Right renal pelvis (tissue), 4 donors: ENCODE measurements around the gene TENM4. TPM values are rescaled to one million over a fixed set of nuclear protein-coding genes. Genes with fewer than 3 reads are reported as not detected.

Experiments
- DNase-seq, 4 donors: peaks; one replicate each; pipeline ENCODE4 v3.0.0-alpha.2; 2013; ENCODE audit warnings: low read depth in 4 of 4, low spot score in 3 of 4, missing footprints in 1 of 4
- polyA plus RNA-seq, 4 donors: library from polyadenylated mRNA; unstranded; fragments of 120-200 nt; gene quantifications; one replicate each; pipeline ENCODE4 v1.2.1, GENCODE V29; 2013; ENCODE audit not compliant: insufficient read length in 4 of 4

Gene TENM4
- polyA plus RNA-seq, 4 donors = 19.9 to 26.6 (median 22.0) TPM

GRCh38 chr11:78932757-78933156, 508.1 kb downstream of the TENM4 start:
- no peak for DNase-seq

- DNase-seq = no peak
Measured at GRCh38 chr11:78931891-78932290, 508.9 kb downstream of the TENM4 start.

GRCh38 chr11:78930810-78931523, 509.9 kb downstream of the TENM4 start:
- DNase-seq = no peak

- no peak for DNase-seq
Measured at GRCh38 chr11:78929906-78930220, 511.0 kb downstream of the TENM4 start.

DNA sequence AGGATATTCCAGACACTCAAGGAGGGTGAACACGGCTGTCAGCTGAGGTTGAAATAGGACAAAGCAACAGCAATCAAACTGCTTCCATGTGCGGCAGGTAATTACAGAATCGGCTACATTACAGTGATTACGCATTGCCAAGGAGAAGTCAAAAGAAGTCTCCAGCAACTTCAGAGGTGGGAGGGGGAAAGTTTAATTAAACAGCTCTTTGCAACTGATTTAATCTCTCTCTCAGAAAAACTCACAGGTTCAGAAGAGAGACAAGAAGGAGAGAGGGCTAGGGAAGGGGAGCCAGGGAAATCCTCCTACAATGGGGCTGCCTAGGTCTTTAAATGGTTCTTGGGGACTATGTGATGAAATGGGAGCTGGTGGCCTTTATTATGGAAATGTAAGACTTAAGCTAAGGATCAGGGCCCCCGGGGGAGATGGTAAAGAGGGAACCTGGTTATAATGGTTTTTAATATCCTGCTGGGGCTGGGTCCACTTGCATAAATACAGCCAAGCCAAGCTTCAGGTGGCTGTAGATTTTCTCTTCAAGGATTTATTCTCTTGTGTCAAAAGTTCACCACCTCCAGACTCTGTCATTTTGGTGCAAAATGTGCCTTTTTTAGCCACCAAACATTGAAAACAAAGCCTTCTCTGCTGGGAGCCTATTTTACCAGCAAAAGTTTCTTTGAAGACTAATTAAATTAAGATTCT, 511.5 kb downstream of the TENM4 start:
- DNase-seq = no peak

- no peak for DNase-seq
Measured at GRCh38 chr11:78927511-78927910, 513.3 kb downstream of the TENM4 start.

DNA sequence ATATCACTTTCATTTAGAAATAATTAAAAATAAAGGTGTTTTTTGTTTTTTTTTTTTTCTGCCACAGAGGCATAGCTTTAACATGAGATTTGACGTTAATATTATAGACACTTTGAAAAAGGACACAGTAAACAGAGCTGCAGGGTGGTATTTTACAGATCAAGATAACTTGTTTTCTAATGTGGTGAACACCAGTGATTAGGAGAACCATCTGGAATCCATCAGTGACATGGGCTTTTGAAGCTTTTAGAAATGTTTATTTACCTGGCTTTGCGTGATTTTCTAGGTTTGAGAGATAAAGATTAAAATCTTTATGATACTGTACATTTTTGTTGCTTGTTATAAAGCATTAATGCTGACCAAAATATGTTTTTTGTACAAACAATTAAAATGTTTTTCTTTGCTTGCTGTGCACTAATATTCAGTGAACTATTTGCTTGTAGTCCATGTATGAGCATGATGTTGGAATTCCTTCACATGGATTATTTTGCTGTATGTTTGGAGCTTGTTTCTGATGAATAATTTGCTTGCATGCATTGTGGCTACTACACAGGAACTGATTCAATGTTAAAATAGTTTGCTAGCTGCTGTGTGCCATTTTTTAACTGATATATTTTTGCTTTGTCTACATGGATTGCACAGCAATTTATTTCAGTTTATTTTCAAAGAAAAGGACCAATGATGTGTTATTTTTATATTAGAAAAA, 514.0 kb downstream of the TENM4 start:
- DNase-seq = no peak

DNA sequence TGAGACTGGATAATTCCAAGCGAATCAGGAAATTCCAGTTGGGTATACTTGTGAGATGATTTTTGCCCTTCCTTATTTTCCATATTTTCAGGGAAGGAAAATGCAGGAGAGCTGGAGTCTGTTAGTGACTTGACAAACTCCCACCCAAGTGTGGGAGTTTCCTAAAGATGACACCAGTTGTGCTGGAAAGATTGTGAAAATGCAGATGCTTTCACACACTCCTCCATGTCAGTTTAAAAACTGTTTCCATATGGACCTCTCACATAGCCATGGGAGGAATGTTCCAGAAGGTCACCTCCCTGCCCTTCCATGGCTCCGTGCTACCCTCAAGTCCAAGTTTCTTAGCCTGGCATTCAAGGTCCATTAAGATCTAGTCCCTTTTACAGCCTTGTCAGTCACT, 515.4 kb downstream of the TENM4 start:
- DNase-seq = no peak

DNA sequence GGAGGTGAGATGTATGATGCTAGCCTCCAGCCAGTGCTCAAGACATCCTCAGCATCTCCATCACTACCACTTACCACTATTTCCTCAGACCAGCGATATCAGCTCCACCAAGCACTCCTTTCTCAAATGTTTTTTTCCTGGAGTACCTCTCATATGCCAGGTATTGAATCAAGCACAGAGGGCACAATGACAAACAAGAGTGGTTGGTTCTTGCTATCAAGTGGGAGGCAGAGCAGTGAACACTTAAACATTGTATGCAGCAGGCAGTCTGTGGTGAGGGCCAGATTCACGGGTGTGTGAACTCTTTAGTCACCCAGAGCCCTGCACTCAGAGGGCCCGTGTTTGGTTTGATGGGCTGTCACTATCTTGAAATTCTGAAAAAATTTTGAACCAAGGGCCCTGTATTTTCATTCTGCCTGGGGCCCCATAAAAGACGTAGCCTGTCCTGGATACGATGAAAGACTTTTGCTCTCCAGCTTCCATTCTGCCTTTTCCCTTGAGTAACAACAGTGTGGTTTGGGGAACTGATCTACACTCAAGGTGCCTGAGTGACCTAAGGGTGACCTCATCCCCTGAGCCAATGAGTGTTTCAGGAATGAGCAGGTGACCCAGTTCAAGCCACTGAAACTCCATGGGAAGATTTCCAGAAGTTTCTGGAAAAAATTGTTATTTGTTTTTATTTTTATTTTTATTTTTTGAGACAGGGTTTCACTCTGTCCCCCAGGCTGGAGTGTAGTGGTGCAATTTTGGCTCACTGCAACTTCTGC, 517.8 kb downstream of the TENM4 start:
- DNase-seq = no peak

DNA sequence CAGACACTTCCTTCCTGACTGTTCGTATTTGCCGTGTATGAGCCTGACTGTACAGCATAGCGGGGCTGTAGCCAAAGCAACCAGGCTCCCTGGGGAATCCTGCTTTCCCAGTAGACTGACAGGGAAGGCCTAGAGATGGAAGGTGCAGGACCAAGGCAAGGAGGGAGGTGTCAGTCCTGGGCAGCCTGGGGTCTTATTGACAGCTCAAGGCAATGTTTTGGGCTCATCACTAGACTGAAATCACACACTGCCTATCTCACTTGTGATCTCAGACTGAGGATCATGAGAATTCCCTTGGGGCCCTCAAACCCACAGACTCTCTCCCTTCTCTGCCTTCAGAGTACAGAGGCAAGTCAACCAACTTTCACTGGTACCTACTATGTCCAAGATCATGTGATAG, 519.3 kb downstream of the TENM4 start:
- DNase-seq = no peak

DNA sequence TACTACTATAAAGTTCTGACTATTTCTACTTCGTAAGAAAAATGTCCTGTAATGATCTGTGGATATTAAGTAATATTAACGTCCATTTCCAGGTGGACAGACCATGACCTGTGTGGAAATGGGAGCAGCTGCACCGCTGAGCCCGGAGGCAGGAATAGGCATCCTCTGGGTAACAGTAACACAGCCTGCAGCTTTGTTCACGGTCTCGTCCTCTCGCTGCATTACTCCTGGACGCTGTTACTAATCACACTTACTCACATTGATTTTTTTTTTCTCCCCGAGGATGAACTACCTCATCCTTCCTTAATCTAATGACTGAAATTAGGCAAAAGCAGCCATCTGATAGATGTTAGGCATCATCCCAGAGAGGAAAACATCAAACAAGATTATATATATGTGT, 520.5 kb downstream of the TENM4 start:
- no peak for DNase-seq

GRCh38 chr11:78916759-78917158, 524.1 kb downstream of the TENM4 start:
- no peak for DNase-seq

DNA sequence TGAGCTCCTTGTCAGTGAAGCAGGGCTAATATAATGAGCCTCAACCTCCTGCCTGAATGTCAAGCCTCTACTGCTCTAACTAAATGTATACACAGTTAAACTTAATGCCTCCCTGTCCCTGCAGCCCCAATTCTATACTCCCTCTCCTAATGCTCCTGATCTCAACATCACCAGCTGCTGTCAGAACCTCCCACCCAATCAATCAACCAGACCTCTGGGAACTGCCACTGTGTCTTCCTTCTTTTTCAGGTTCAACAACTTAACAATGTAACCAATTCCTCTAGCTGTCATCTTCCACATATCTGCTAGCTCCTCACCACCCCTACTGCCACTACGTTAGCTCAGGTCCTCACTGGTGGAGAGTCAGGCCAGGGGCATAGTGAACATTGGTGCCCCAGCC, 526.3 kb downstream of the TENM4 start:
- no peak for DNase-seq

GRCh38 chr11:78912778-78913177, 528.1 kb downstream of the TENM4 start:
- no peak for DNase-seq

- DNase-seq = no peak
Measured at GRCh38 chr11:78910322-78910721, 530.5 kb downstream of the TENM4 start.

GRCh38 chr11:78909386-78909785, 531.4 kb downstream of the TENM4 start:
- no peak for DNase-seq

GRCh38 chr11:78907636-78908035, 533.2 kb downstream of the TENM4 start:
- no peak for DNase-seq

- DNase-seq = no peak
Measured at GRCh38 chr11:78906566-78906965, 534.3 kb downstream of the TENM4 start.

DNA sequence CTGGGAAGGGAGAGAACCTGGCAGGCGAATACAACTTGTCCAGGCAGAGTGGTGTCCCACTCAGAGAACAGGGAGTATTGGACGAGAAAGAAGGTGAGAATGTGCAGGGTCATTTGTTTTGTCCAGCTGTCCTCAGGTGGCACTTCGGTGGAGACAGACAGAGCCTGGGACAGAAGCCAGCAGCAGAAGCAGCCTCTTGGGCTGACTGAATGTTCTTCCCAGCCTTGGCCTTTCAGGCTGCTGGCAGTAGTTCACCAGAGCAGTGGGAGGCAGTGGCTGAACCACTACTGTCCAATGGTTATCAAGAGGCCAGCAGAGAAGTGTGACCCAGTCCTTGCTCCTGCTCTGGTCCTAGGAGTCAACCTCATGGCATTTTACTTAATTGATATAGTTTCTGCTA, 535.1 kb downstream of the TENM4 start:
- DNase-seq = no peak

DNA sequence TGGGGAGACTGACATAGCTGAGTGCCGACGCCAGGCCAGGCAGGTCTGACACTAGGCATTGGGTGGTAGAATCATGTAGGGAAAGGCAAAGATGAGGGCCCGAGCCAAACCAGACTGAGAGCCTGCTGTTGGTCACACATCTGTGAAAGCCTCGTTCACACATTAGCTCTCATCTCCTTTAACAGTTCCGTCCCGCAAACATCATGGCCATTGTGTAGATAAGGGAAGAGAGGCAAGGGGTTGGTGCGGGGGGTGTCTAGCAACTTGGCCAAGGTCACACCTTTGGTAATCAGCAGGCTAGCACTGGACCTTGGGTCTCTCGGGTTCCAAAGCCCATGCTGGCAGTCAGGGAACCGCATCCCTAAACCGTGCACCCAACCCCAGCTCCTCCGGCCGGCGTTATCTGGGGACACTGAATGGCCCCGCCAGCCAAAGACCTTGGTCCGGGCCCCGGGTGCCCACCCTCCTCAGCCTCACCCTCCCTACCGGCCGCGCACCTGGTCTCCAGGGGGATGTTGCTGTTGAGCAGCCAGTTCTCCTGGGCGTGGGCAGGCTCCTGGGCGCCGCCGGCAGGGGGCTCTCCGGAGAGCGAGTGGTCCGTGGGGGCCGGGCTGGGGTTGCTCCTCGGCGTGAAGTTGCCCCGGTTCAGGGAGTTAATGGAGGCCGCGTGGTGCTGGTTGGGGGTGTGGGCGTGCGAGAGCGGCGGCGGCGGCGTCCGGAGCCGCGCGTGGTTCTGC, 537.9 kb downstream of the TENM4 start:
- no peak for DNase-seq

DNA sequence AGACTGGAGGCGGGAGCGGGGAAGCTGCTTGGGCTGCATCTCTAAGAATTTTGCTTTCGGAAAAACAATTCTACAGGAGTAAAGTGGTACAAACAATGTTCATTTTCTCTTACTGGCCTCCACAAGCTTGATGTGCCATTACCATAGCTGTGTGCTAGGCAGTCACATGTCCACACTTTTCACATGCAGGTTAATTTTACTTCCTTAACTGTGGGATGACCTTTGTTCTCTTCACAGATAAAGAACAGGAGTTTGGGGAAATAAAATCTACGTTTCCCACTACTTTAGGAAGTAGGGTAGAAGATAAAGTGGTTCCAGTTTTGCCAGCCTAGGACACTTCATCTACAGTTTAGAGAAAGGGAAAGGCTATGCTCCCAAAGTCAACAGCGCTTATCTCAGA, 539.0 kb downstream of the TENM4 start:
- no peak for DNase-seq
